ENCODE results near the gene ADAMTS12. TPM values are rescaled to one million over a fixed set of nuclear protein-coding genes. Genes with fewer than 3 reads are reported as not detected.

The ADAMTS12 gene
- total and polyA plus RNA-seq, 4 donors = 0.49 to 6.4 (median 2.3) TPM

GRCh38 chr5:33614039-33614438, 277.8 kb downstream of the ADAMTS12 start:
- DNase-seq (ENCODE audit: low spot score) = no peak
- WGBS = 92% methylated on average over 3 of the region's 3 CpGs
- Histone ChIP-seq H3K27me3 (ENCODE audit: control insufficient read depth in 4 of 4, insufficient read depth in 4 of 4, low read length in 3 of 4) (no peaks in the 10 kb centered on the region), H3K4me1 (ENCODE audit: control insufficient read depth in 4 of 4, insufficient read depth in 4 of 4, low read length in 3 of 4) (no peaks in the 10 kb centered on the region), H3K4me3 (ENCODE audit: low read depth in 1 of 3, low read length in 3 of 3) (no peak overlapping the region), H3K27ac (ENCODE audit: low read depth in 1 of 2, low read length in 2 of 2) (no peak overlapping the region), H3K36me3 (ENCODE audit: control insufficient read depth in 4 of 4, insufficient read depth in 3 of 4, low read depth in 1 of 4, low read length in 3 of 4) (no peaks in the 10 kb centered on the region), H3K9ac (ENCODE audit: low read depth in 1 of 2, low read length in 2 of 2) (no peak overlapping the region), H3K9me3 (ENCODE audit: control insufficient read depth in 4 of 4, low read length in 3 of 4) (no peaks in the 10 kb centered on the region)
- TF ChIP-seq RAD21 (IDR thresholded peaks at IDR 0.05) = no peak
- TF ChIP-seq FOXA2 (IDR thresholded peaks at IDR 0.05) = no peak
- no peak for TF ChIP-seq JUND (IDR thresholded peaks at IDR 0.05)
- TF ChIP-seq TAF1 (conservative IDR thresholded peaks at IDR 0.05) = no peak
- no peak for TF ChIP-seq HNF4A (conservative IDR thresholded peaks at IDR 0.05)

DNA sequence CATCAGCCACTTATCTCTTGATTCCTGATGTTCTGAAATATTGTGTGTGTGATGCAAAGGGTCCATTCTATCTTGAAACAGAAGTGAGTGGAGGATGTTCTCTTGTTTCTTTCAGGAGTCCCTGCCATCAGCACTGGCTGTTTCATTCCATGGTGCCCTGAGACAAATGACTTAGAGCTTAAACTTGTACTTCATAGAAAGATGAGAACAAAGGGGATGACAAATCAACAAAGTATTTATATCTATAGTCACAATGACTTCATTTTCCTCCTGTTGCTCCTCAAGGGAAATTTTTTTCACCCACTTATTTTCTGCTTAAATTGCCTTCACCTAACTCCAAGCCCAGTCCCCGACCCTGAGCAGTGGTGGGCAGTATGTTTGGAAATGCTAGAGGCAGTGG, 279.4 kb downstream of the ADAMTS12 start:
- WGBS = 68% methylated on average over 1 of the region's 1 CpG
- DNase-seq (ENCODE audit: low spot score) = no peak
- Histone ChIP-seq H3K9ac (ENCODE audit: low read depth in 1 of 2, low read length in 2 of 2) (no peak overlapping the region), H3K27ac (ENCODE audit: low read depth in 1 of 2, low read length in 2 of 2) (no peak overlapping the region), H3K4me3 (ENCODE audit: low read depth in 1 of 3, low read length in 3 of 3) (no peak overlapping the region), H3K4me1 (ENCODE audit: control insufficient read depth in 4 of 4, insufficient read depth in 4 of 4, low read length in 3 of 4) (no peaks in the 10 kb centered on the region), H3K36me3 (ENCODE audit: control insufficient read depth in 4 of 4, insufficient read depth in 3 of 4, low read depth in 1 of 4, low read length in 3 of 4) (no peaks in the 10 kb centered on the region), H3K9me3 (ENCODE audit: control insufficient read depth in 4 of 4, low read length in 3 of 4) (no peaks in the 10 kb centered on the region), H3K27me3 (ENCODE audit: control insufficient read depth in 4 of 4, insufficient read depth in 4 of 4, low read length in 3 of 4) (no peaks in the 10 kb centered on the region)
- TF ChIP-seq HNF4G (IDR thresholded peaks at IDR 0.05) (no peak), FOXA2 (IDR thresholded peaks at IDR 0.05) (no peak), CTCF (IDR thresholded peaks at IDR 0.05; ENCODE audit: low read depth, low read length, missing input control) (no peak), JUND (IDR thresholded peaks at IDR 0.05) (no peak), FOXA1 (IDR thresholded peaks at IDR 0.05) (no peak), HNF4A (conservative IDR thresholded peaks at IDR 0.05) (no peak), TAF1 (conservative IDR thresholded peaks at IDR 0.05) (no peak), REST (IDR thresholded peaks at IDR 0.05) (no peak), RAD21 (IDR thresholded peaks at IDR 0.05) (no peak), RXRA (IDR thresholded peaks at IDR 0.05) (no peak), GABPA (IDR thresholded peaks at IDR 0.05 in 1 of 2, conservative IDR thresholded peaks at IDR 0.05 in 1 of 2) (no peak)
- TF ChIP-seq, protein P1, sequence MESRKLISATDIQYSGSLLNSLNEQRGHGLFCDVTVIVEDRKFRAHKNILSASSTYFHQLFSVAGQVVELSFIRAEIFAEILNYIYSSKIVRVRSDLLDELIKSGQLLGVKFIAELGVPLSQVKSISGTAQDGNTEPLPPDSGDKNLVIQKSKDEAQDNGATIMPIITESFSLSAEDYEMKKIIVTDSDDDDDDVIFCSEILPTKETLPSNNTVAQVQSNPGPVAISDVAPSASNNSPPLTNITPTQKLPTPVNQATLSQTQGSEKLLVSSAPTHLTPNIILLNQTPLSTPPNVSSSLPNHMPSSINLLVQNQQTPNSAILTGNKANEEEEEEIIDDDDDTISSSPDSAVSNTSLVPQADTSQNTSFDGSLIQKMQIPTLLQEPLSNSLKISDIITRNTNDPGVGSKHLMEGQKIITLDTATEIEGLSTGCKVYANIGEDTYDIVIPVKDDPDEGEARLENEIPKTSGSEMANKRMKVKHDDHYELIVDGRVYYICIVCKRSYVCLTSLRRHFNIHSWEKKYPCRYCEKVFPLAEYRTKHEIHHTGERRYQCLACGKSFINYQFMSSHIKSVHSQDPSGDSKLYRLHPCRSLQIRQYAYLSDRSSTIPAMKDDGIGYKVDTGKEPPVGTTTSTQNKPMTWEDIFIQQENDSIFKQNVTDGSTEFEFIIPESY (IDR thresholded peaks at IDR 0.05) = no peak
- TF ChIP-seq, protein P2, sequence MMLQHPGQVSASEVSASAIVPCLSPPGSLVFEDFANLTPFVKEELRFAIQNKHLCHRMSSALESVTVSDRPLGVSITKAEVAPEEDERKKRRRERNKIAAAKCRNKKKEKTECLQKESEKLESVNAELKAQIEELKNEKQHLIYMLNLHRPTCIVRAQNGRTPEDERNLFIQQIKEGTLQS (IDR thresholded peaks at IDR 0.05) = no peak

Data from liver (tissue), 9 donors.